ENCODE data around the gene ADORA1. TPM values are rescaled to one million over a fixed set of nuclear protein-coding genes. Genes with fewer than 3 reads are reported as not detected.
A peak's percentile ranks its signal among the peaks of the same experiment; 100 is the strongest.

Gene ADORA1
- total and polyA plus RNA-seq, 2 of the 4 experiments (the other 2 are of a cell fraction), result 0.36 to 0.56 TPM

GRCh38 chr1:203176273-203177035 is 48.9 kb downstream of the ADORA1 start:
- Histone ChIP-seq H3K9me3 (ENCODE audit: control insufficient read depth, insufficient read depth, low read length) (no peaks in the 10 kb centered on the region), H3K9me1 (ENCODE audit: insufficient read depth, low read length) (peaks cover 15% of the 10 kb centered on the region; the same call in 1 of the 2 replicates), H3K56ac (ENCODE audit: extremely low read depth, insufficient read depth, low read length) (no peak overlapping the region), H2BK15ac (ENCODE audit: low read depth, low read length) (peak overlapping the region; percentile 31; the same call in 1 of the 3 replicates), H2BK5ac (ENCODE audit: low read depth, low read length, poor library complexity, severe bottlenecking) (no peak overlapping the region), H4K91ac (ENCODE audit: insufficient read depth, low read depth, low read length) (no peak overlapping the region), H3K79me1 (ENCODE audit: low read depth in 1 of 2, low read length in 2 of 2) (no peaks in the 10 kb centered on the region), H4K20me1 (ENCODE audit: insufficient read depth, low read length) (no peaks in the 10 kb centered on the region), H3K4me1 (ENCODE audit: control insufficient read depth, insufficient read depth, low read length) (peaks cover 22% of the 10 kb centered on the region), H3K9ac (ENCODE audit: low read depth, low read length) (no peak overlapping the region), H3K4ac (ENCODE audit: low read depth, low read length) (peak overlapping the region; percentile 19; the same call in 1 of the 2 replicates), H2AK9ac (replicated peaks; ENCODE audit: low read depth, low read length, poor library complexity) (no peak overlapping the region), H3K23ac (ENCODE audit: low read depth, low read length) (no peak overlapping the region), H3K18ac (ENCODE audit: low read depth, low read length) (no peak overlapping the region; the same call in 1 of the 2 replicates), H3K27ac (ENCODE audit: insufficient read depth, low read length) (no peak overlapping the region), H3K4me2 (ENCODE audit: low read depth, low read length) (no peak overlapping the region), H2BK20ac (ENCODE audit: low read depth, low read length) (peak overlapping the region; percentile 8; the same call in 1 of the 2 replicates), H2AFZ (replicated peaks; ENCODE audit: low read length, poor library complexity) (no peak overlapping the region), H3K36me3 (ENCODE audit: control insufficient read depth, insufficient read depth, low read length) (no peaks in the 10 kb centered on the region), H4K5ac (ENCODE audit: low read depth, low read length) (no peak overlapping the region), H3K4me3 (ENCODE audit: insufficient read depth, low read depth, low read length) (no peak overlapping the region), H2BK120ac (ENCODE audit: low read depth, low read length) (peak overlapping the region; percentile 36; the same call in 1 of the 2 replicates), H4K8ac (ENCODE audit: low read depth in 2 of 2, low read length in 2 of 2) (no peak overlapping the region), H3K27me3 (ENCODE audit: control insufficient read depth, insufficient read depth, low read length) (no peaks in the 10 kb centered on the region; the same call in 1 of the 2 replicates), H3K14ac (replicated peaks; ENCODE audit: low read depth, low read length) (peak overlapping the region; percentile 68), H2AK5ac (ENCODE audit: low read depth, low read length) (0 out of 2 replicates have a peak overlapping the region, but pooled peaks have one; percentile 27)
- ATAC-seq (ENCODE audit: low read depth), result no peak
- CTCF ChIA-PET, result no interaction called here
- intact Hi-C loops (cut with micrococcal nuclease), result no loop called here
- DNase-seq, result no peak
- BruUV-seq (replicated peaks), result no TSS peak
- 71% methylated on average over 1 of the region's 9 CpGs; no CpG with 5 or more reads in 1 of the 2 experiments for WGBS, 2 experiments (ENCODE audit: extremely low coverage in 2 of 2, insufficient read length in 1 of 2)
- POLR2A ChIA-PET (ENCODE audit: unreplicated experiment), result no interaction called here
- in situ Hi-C loops (cut with MboI; ENCODE audit: low sequenced_read_pairs), result no loop called here
- dilution Hi-C loops (cut with HindIII; ENCODE audit: low sequenced_read_pairs, unreplicated experiment), result no loop called here
- TF ChIP-seq BHLHE40 (IDR thresholded peaks at IDR 0.05; ENCODE audit: low read depth, low read length) (no peak), POLR2A (IDR thresholded peaks at IDR 0.05; ENCODE audit: low read depth, low read length) (no peak), SMC3 (IDR thresholded peaks at IDR 0.05; ENCODE audit: low read depth, low read length) (no peak), RAD21 (IDR thresholded peaks at IDR 0.05; ENCODE audit: low read length) (no peak), CHD1 (IDR thresholded peaks at IDR 0.05; ENCODE audit: low read depth, low read length) (no peak), RCOR1 (IDR thresholded peaks at IDR 0.05; ENCODE audit: insufficient replicate concordance, low read length) (no peak), MXI1 (IDR thresholded peaks at IDR 0.05; ENCODE audit: borderline replicate concordance, low read depth, low read length) (no peak), ELK1 (IDR thresholded peaks at IDR 0.05; ENCODE audit: borderline replicate concordance, low read depth, low read length) (no peak), MAFK (IDR thresholded peaks at IDR 0.05; ENCODE audit: low read depth, low read length) (no peak), CEBPB (IDR thresholded peaks at IDR 0.05; ENCODE audit: low read depth, low read length) (no peak), NFE2L2 (IDR thresholded peaks at IDR 0.05; ENCODE audit: low read depth, low read length) (no peak), RFX5 (IDR thresholded peaks at IDR 0.05; ENCODE audit: low read depth, low read length) (no peak), FOS (IDR thresholded peaks at IDR 0.05; ENCODE audit: low read depth, low read length) (no peak)
- TF ChIP-seq, protein P1, sequence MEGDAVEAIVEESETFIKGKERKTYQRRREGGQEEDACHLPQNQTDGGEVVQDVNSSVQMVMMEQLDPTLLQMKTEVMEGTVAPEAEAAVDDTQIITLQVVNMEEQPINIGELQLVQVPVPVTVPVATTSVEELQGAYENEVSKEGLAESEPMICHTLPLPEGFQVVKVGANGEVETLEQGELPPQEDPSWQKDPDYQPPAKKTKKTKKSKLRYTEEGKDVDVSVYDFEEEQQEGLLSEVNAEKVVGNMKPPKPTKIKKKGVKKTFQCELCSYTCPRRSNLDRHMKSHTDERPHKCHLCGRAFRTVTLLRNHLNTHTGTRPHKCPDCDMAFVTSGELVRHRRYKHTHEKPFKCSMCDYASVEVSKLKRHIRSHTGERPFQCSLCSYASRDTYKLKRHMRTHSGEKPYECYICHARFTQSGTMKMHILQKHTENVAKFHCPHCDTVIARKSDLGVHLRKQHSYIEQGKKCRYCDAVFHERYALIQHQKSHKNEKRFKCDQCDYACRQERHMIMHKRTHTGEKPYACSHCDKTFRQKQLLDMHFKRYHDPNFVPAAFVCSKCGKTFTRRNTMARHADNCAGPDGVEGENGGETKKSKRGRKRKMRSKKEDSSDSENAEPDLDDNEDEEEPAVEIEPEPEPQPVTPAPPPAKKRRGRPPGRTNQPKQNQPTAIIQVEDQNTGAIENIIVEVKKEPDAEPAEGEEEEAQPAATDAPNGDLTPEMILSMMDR (conservative IDR thresholded peaks at IDR 0.05; ENCODE audit: low read depth, low read length), result no peak
- TF ChIP-seq, protein P2, sequence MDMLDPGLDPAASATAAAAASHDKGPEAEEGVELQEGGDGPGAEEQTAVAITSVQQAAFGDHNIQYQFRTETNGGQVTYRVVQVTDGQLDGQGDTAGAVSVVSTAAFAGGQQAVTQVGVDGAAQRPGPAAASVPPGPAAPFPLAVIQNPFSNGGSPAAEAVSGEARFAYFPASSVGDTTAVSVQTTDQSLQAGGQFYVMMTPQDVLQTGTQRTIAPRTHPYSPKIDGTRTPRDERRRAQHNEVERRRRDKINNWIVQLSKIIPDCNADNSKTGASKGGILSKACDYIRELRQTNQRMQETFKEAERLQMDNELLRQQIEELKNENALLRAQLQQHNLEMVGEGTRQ (IDR thresholded peaks at IDR 0.05; ENCODE audit: low read depth, low read length), result no peak

Measured in IMR-90 (cell line).